HepG2 (cell line): ENCODE results near the gene TMEM63C. TPM values are rescaled to one million over a fixed set of nuclear protein-coding genes. Genes with fewer than 3 reads are reported as not detected.

Experiments used
- ARHGAP35 ChIP-seq: sonication (generic); formaldehyde crosslinking; IDR thresholded peaks from 2 replicates; pipeline ENCODE4 v1.9.0; 2022; ENCODE audit warnings: mild to moderate bottlenecking, inconsistent platforms, moderate library complexity, missing genetic modification reagents, borderline replicate concordance
- ARNT2 ChIP-seq: sonication (generic); formaldehyde crosslinking; IDR thresholded peaks from 2 replicates; pipeline ENCODE4 v1.8.0; 2022; ENCODE audit warnings: mild to moderate bottlenecking, low read depth, missing genetic modification reagents, moderate library complexity
- BATF2 ChIP-seq: sonication (generic); formaldehyde crosslinking; IDR thresholded peaks from 2 replicates; pipeline ENCODE4 v1.8.0; 2022; ENCODE audit warnings: mild to moderate bottlenecking, missing genetic modification reagents, moderate library complexity
- FOXO1 ChIP-seq: sonication (generic); formaldehyde crosslinking; IDR thresholded peaks from 2 replicates; pipeline ENCODE4 v1.4.0; 2020; ENCODE audit warnings: missing genetic modification reagents
- GTF2F1 ChIP-seq: fragments of 150-350 bp; IDR thresholded peaks from 2 replicates; pipeline ENCODE4 v1.6.1; 2014; ENCODE audit warnings: low read length
- HOXA5 ChIP-seq: sonication (generic); formaldehyde crosslinking; IDR thresholded peaks from 2 replicates; pipeline ENCODE4 v1.4.0; 2020; ENCODE audit warnings: missing genetic modification reagents
- KAT7 ChIP-seq: IDR thresholded peaks from 2 replicates; pipeline ENCODE4 v1.6.1; 2018; ENCODE audit warnings: borderline replicate concordance, missing compliant biosample characterization
- MZF1 ChIP-seq: sonication (generic); formaldehyde crosslinking; IDR thresholded peaks from 2 replicates; pipeline ENCODE4 v1.8.1; 2023; ENCODE audit warnings: mild to moderate bottlenecking, missing genetic modification reagents, borderline replicate concordance
- NCOA5 ChIP-seq: sonication (generic); formaldehyde crosslinking; IDR thresholded peaks from 2 replicates; pipeline ENCODE4 v1.4.0; 2020; ENCODE audit warnings: missing genetic modification reagents
- RNF219 ChIP-seq: sonication (generic); formaldehyde crosslinking; IDR thresholded peaks from 2 replicates; pipeline ENCODE4 v1.5.0; 2020; ENCODE audit warnings: mild to moderate bottlenecking, missing genetic modification reagents
- ZBTB26 ChIP-seq: IDR thresholded peaks from 2 replicates; pipeline ENCODE4 v1.6.1; 2016; ENCODE audit warnings: missing compliant biosample characterization, missing genetic modification reagents, borderline replicate concordance
- ZFP37 ChIP-seq: sonication (generic); formaldehyde crosslinking; IDR thresholded peaks from 2 replicates; pipeline ENCODE4 v1.4.0; 2020; ENCODE audit warnings: missing genetic modification reagents, borderline replicate concordance
- ZFP41 ChIP-seq: sonication (generic); formaldehyde crosslinking; IDR thresholded peaks from 2 replicates; pipeline ENCODE4 v1.4.0; 2020; ENCODE audit warnings: mild to moderate bottlenecking, missing genetic modification reagents, borderline replicate concordance
- ZKSCAN8 ChIP-seq: IDR thresholded peaks from 2 replicates; pipeline ENCODE4 v1.6.1; 2016; ENCODE audit warnings: borderline replicate concordance, missing genetic modification reagents, missing compliant biosample characterization
- ZNF639 ChIP-seq: conservative IDR thresholded peaks from 2 replicates; pipeline ENCODE4 v1.6.1; 2018; ENCODE audit warnings: missing genetic modification reagents
- ZNF747 ChIP-seq: sonication (generic); formaldehyde crosslinking; IDR thresholded peaks from 2 replicates; pipeline ENCODE4 v1.8.1; 2023; ENCODE audit warnings: missing genetic modification reagents, mild to moderate bottlenecking, borderline replicate concordance
- ZNF773 ChIP-seq: sonication (generic); formaldehyde crosslinking; IDR thresholded peaks from 2 replicates; pipeline ENCODE4 v1.4.0; 2020; ENCODE audit warnings: missing genetic modification reagents, borderline replicate concordance
- ZNF792 ChIP-seq: IDR thresholded peaks from 2 replicates; pipeline ENCODE4 v1.6.1; 2016
- polyA plus RNA-seq, 8 experiments: library from polyadenylated mRNA; depleted of rRNA in 3 of 8; stranded (reverse) in 7 of 8; unstranded in 1 of 8; fragments of >200 nt; fragmentation: Illumina TruSeq in 4 of 8; extraction: Trizol in 4 of 8; gene quantifications; 2 replicates each; pipeline versions ENCODE4 v1.2.1 to v1.2.3, GENCODE V29; 2011 to 2016; ENCODE audit warnings: low read depth in 4 of 8, missing spikeins in 1 of 8, mixed read lengths in 1 of 8; ENCODE audit not compliant: insufficient read depth in 1 of 8
- total RNA-seq, 5 experiments: library from RNA; depleted of rRNA; stranded (reverse); fragments of >200 nt; fragmentation: Illumina TruSeq; extraction: Trizol; gene quantifications; 2 replicates each; pipeline ENCODE4 v1.2.3, GENCODE V29; 2016; ENCODE audit warnings: low read depth in 1 of 5
- TF ChIP-seq, protein P1 (sequence below): IDR thresholded peaks from 2 replicates; pipeline ENCODE4 v1.6.1; 2016; ENCODE audit warnings: control low read depth
- TF ChIP-seq, protein P2 (sequence below): sonication (generic); formaldehyde crosslinking; IDR thresholded peaks from 2 replicates; pipeline ENCODE4 v1.5.1; 2020; ENCODE audit warnings: missing genetic modification reagents, mild to moderate bottlenecking, borderline replicate concordance

TMEM63C gene
- total and polyA plus RNA-seq, 2 of the 13 experiments (the other 11 are each of a cell fraction or from before 2014, with no cell fraction given) = 0.17 to 0.27 TPM

DNA sequence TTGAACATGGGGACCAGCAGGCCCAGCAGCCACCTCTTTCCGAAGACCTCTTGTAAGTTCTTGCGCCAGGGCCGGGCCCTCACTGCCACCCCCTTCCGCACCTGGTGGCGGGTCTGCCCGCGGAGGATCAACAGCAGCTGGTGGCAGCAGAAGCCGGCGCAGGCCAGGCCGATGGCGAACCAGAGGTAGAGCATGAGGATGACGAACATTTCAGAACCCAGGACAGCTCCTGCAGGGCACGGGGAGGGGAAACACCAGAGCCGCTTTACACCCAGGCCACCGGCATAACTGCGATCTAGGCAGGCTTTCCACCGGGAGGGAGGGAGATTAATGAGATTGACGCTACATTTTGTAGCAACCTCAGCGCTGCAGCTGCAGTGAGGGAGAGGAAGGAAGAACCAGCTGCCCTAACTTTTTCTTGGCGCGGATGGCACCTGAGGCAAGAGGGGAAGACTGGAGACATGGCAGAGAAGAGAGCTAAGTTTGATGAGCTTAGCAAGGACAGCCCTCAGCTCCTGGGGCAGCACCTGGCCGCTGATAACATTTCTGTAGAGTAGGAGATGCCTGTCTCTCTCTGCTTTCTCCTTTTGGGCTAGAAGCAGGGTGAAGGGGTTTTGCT is 47.8 kb upstream of the TMEM63C start (continued):
- TF ChIP-seq ZNF773 (peak; percentile 90; the same call in 1 of the 2 replicates), ZFP41 (no peak), ZNF639 (CRISPR knock-in tag) (0 out of 2 replicates have a peak, but pooled peaks have one; percentile 49), ZFP37 (peak; percentile 84; the same call in 1 of the 2 replicates), HOXA5 (CRISPR knock-in tag) (peak; percentile 95), ZNF747 (CRISPR knock-in tag) (no peak), NCOA5 (CRISPR knock-in tag) (no peak), BATF2 (CRISPR knock-in tag) (no peak), GTF2F1 (no peak), ZNF792 (CRISPR knock-in tag) (peak; percentile 81; the same call in 1 of the 2 replicates), KAT7 (CRISPR knock-in tag) (no peak), FOXO1 (CRISPR knock-in tag) (peak; percentile 56; the same call in 1 of the 2 replicates), MZF1 (no peak), ARHGAP35 (peak; percentile 36; the same call in 1 of the 2 replicates), ARNT2 (CRISPR knock-in tag) (peak; percentile 40; the same call in 1 of the 2 replicates), ZKSCAN8 (CRISPR knock-in tag) (0 out of 2 replicates have a peak, but pooled peaks have one; percentile 31), RNF219 (no peak), ZBTB26 (peak; percentile 76; the same call in 1 of the 2 replicates)
- TF ChIP-seq, protein P1, sequence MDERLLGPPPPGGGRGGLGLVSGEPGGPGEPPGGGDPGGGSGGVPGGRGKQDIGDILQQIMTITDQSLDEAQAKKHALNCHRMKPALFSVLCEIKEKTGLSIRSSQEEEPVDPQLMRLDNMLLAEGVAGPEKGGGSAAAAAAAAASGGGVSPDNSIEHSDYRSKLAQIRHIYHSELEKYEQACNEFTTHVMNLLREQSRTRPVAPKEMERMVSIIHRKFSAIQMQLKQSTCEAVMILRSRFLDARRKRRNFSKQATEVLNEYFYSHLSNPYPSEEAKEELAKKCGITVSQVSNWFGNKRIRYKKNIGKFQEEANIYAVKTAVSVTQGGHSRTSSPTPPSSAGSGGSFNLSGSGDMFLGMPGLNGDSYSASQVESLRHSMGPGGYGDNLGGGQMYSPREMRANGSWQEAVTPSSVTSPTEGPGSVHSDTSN (CRISPR knock-in tag) = no peak
- TF ChIP-seq, protein P2, sequence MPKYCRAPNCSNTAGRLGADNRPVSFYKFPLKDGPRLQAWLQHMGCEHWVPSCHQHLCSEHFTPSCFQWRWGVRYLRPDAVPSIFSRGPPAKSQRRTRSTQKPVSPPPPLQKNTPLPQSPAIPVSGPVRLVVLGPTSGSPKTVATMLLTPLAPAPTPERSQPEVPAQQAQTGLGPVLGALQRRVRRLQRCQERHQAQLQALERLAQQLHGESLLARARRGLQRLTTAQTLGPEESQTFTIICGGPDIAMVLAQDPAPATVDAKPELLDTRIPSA = no peak
